Right forelimb (tissue), 1 donor: Measurements from ENCODE around the gene ABCG5.

Experiments
- DNase-seq: peaks from one replicate; pipeline ENCODE4 v3.0.0-alpha.2; 2018

ABCG5 gene

GRCh38 chr2:43841949-43842865 is 3.6 kb upstream of the ABCG5 start:
- DNase-seq = no peak

- no peak for DNase-seq
These were observed 2.3 kb upstream of the ABCG5 start for GRCh38 chr2:43840965-43841364.

- DNase-seq = no peak
These were observed 1.3 kb upstream of the ABCG5 start for GRCh38 chr2:43839776-43840564.

- no peak for DNase-seq
These were observed 644 bp downstream of the ABCG5 start for GRCh38 chr2:43837831-43838559.

GRCh38 chr2:43837033-43837432 is 1.6 kb downstream of the ABCG5 start:
- DNase-seq = no peak

GRCh38 chr2:43832457-43832856 is 6.2 kb downstream of the ABCG5 start:
- DNase-seq = no peak

- DNase-seq = peak; percentile 51
These were observed 6.9 kb downstream of the ABCG5 start for GRCh38 chr2:43831543-43832294.

- no peak for DNase-seq
These were observed 12.1 kb downstream of the ABCG5 start for GRCh38 chr2:43826305-43827250.

- no peak for DNase-seq
These were observed 12.8 kb downstream of the ABCG5 start for GRCh38 chr2:43825841-43826240.

- no peak for DNase-seq
These were observed 13.6 kb downstream of the ABCG5 start for GRCh38 chr2:43824951-43825493.

- no peak for DNase-seq
These were observed 14.1 kb downstream of the ABCG5 start for GRCh38 chr2:43824512-43824911.

GRCh38 chr2:43823751-43824150 is 14.9 kb downstream of the ABCG5 start:
- DNase-seq = no peak

- DNase-seq = no peak
These were observed 15.8 kb downstream of the ABCG5 start for GRCh38 chr2:43822839-43823238.

- no peak for DNase-seq
These were observed 19.0 kb downstream of the ABCG5 start for GRCh38 chr2:43819491-43820163.

- DNase-seq = no peak
These were observed 19.9 kb downstream of the ABCG5 start for GRCh38 chr2:43818761-43819160.

GRCh38 chr2:43814711-43815110 is 23.9 kb downstream of the ABCG5 start:
- DNase-seq = no peak

- DNase-seq = no peak
These were observed 25.7 kb downstream of the ABCG5 start for GRCh38 chr2:43812947-43813346.

GRCh38 chr2:43812006-43812405 is 26.6 kb downstream of the ABCG5 start:
- DNase-seq = no peak

GRCh38 chr2:43810888-43811287 is 27.8 kb downstream of the ABCG5 start:
- no peak for DNase-seq

GRCh38 chr2:43810452-43810851 is 28.2 kb downstream of the ABCG5 start:
- DNase-seq = no peak

GRCh38 chr2:43806719-43807031 is 32.0 kb downstream of the ABCG5 start:
- DNase-seq = no peak
